Astrocyte of the cerebellum (primary cell): ENCODE results near the gene HECTD4.
A peak's percentile ranks its signal among the peaks of the same experiment; 100 is the strongest.

Experiments
- DNase-seq: peaks from one replicate; pipeline ENCODE4 v3.0.0-alpha.2; 2011; ENCODE audit warnings: low read depth
- H3K4me3 ChIP-seq: 2 replicates; pipeline ENCODE4 v1.5.1; 2011; ENCODE audit warnings: mild to moderate bottlenecking, low read depth, low read length, moderate library complexity
- in situ Hi-C: cut with HindIII; loops from 2 replicates; pipeline ENCODE4 v1.10.0; 2017; ENCODE audit warnings: low sequenced_read_pairs
- TF ChIP-seq, protein P1 (sequence below): IDR thresholded peaks from 2 replicates; pipeline ENCODE4 v1.5.1; 2012; ENCODE audit warnings: low read length, low read depth, moderate library complexity, mild to moderate bottlenecking; ENCODE audit errors: missing control alignments

The HECTD4 gene

DNA sequence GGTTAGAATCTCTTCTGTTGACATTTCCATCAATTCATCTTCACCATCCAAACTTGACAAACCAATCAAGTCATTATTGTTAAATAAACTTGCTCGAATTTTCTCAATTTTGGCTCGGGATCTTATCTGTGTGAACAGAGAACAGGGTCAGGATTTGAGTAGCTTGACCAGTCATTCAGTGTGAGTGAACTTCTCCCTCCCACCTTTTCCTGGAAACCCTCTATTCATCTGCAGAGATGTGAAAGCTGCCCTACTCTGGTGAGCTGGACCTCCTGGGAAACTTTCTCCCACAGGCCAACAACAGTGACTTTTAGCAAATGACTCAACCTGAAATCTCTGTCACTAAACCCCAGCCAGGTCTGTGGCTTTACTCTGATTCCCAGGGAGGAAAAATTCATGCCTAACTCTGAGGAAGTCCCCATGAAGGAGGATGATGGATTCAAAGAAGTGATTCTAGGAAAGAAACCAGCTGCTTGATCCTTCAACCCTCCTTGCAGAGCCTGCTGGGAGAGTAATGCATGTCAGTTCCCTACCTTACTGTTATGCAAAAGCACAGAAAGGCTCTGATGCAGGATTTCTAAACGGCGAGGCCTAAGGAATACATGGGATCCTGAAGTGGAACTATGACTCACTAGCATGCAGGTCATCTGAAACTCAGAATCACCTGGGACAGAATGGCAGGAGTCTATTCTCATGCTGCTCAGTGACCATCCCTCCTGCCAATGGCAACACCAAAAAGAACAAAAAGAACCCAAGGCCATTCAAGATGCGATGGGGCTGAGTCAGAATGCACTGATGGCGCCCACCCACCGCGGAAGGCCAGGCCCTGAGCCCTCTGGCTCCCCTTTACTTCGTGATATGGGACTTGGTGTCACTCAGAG lies 198.8 kb downstream of the HECTD4 start:
- TF ChIP-seq, protein P1, sequence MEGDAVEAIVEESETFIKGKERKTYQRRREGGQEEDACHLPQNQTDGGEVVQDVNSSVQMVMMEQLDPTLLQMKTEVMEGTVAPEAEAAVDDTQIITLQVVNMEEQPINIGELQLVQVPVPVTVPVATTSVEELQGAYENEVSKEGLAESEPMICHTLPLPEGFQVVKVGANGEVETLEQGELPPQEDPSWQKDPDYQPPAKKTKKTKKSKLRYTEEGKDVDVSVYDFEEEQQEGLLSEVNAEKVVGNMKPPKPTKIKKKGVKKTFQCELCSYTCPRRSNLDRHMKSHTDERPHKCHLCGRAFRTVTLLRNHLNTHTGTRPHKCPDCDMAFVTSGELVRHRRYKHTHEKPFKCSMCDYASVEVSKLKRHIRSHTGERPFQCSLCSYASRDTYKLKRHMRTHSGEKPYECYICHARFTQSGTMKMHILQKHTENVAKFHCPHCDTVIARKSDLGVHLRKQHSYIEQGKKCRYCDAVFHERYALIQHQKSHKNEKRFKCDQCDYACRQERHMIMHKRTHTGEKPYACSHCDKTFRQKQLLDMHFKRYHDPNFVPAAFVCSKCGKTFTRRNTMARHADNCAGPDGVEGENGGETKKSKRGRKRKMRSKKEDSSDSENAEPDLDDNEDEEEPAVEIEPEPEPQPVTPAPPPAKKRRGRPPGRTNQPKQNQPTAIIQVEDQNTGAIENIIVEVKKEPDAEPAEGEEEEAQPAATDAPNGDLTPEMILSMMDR: no peak
- peak; percentile 33 for DNase-seq
- in situ Hi-C loops: no loop called here
- H3K4me3 ChIP-seq: no peak overlapping the region

DNA sequence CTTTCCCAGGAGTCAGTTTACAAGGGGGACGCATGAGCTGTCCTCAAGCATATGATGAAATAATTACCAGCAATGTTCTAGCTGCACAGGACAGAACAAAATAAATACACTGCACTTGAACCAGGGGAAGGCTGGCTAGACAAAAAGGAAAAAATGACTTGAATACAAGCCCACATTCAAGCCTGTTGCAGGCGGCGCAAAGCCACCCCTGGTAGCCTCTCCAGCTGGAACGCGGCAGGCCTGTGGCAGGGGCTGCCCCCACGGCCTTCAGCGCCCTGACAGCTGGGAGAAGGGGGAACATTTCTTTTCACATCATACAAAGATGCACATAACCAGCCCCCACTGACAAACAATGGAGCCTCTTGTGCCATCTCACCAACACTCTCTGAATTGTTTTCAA lies 199.7 kb downstream of the HECTD4 start:
- H3K4me3 ChIP-seq: no peak overlapping the region
- in situ Hi-C loops: no loop called here
- no peak for DNase-seq
- TF ChIP-seq, protein P1: no peak

DNA sequence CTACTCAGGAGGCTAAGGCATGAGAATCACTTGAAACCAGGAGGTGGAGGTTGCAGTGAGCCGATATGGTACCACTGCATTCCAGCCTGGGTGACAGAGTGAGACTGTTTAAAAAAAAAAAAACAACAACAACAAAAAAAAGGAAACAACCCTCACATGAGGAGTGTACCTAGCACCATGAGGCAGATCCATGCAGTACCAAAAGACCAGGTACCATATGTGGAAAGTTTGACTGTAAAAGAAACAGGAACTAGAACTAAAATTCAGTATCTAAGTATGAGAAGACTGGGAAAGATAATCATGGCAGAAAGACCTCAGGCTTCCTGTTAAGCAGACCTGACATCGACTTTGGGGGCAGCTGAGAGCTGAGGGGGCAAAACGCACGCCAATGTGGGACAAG lies 201.8 kb downstream of the HECTD4 start:
- in situ Hi-C loops: no loop called here
- TF ChIP-seq, protein P1: no peak
- DNase-seq: no peak
- H3K4me3 ChIP-seq: no peak overlapping the region

DNA sequence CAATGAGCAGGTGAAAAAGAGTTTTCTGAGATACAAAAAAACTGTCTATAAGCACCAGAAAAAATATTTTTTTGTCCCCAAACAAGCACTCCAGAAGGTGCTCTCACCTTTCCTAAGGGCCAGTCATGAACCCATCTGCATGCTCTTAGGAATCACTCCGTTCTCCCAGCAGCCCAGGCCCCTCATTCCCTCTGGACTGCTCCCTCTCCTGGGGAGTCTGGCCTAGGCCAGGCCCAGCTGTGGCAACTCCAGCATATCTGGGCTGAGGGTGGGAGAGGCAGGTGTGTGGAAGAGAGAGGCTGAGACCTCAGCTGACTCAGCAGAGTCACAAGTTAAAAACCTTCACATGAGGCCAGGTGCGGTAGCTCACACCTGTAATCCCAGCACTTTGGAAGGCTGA lies 202.3 kb downstream of the HECTD4 start:
- in situ Hi-C loops: no loop called here
- DNase-seq: no peak
- H3K4me3 ChIP-seq: no peak overlapping the region
- TF ChIP-seq, protein P1: no peak

DNA sequence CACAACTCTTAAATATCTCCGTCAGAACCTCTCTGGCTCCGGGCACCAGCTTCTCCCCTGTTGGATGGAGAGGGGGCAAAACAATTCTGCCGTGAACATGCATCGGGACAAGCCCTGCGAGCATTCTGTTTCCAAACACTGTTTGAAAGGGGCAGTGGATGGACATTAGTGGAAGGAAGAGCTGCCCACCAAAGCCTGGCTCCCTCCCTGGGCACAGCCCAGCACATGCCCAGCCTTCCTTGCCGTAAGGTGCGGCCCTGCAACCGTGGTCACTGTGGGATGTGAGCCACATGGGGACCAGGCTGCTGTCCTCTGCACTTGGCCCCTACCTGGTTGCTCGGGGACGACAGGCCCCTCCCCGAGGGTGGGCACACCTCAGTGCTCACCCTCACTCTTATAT lies 202.9 kb downstream of the HECTD4 start:
- no peak overlapping the region for H3K4me3 ChIP-seq
- in situ Hi-C loops: no loop called here
- TF ChIP-seq, protein P1: no peak
- DNase-seq: no peak

DNA sequence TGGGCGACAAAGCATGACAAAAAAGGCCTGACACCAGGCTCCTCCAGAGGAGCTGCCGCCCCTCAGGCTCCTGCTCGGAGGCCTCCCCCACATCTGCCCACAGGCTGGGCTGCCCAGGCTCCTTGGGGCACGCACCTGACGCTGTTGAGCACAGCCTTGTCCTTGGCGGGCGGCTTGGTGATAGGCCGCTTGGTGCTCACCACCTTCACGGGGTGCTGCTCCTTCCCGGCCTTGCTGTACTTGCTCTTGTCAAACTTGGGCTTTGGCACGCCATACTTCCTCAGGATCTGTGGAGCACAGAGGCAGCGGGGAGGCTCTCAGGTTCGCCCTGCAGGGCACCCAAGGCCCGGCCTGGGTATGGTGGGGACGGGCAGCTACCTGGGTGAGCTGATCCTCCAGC lies 203.4 kb downstream of the HECTD4 start:
- in situ Hi-C loops: no loop called here
- TF ChIP-seq, protein P1: no peak
- no peak for DNase-seq
- H3K4me3 ChIP-seq: no peak overlapping the region
